ENCODE results near the gene MAST3. TPM values are rescaled to one million over a fixed set of nuclear protein-coding genes. Genes with fewer than 3 reads are reported as not detected.

Gene MAST3
- total RNA-seq, 3 donors from 2014 or later = 25.2 to 37.3 (median 34.7) TPM

- TF ChIP-seq CTCF (IDR thresholded peaks at IDR 0.05) = no peak
- no peak for ATAC-seq
- Histone ChIP-seq H3K36me3 (ENCODE audit: low read depth) (no peaks in the 10 kb centered on the region), H3K9me3 (no peaks in the 10 kb centered on the region), H3K4me3 (no peak overlapping the region), H3K4me1 (ENCODE audit: low read depth) (peaks cover 32% of the 10 kb centered on the region)
- intact Hi-C loops (cut with DNase I, micrococcal nuclease) = loop anchor here in 1 of 2 donors (10.0 kb wide), 1 partner anchor 45 kb away; no protein-coding TSS in a partner anchor
- no peak for DNase-seq
Observed at GRCh38 chr19:18159810-18160209, 62.2 kb downstream of the MAST3 start.

GRCh38 chr19:18160493-18160970 is 63.0 kb downstream of the MAST3 start:
- Histone ChIP-seq H3K9me3 (no peaks in the 10 kb centered on the region), H3K36me3 (ENCODE audit: low read depth) (no peaks in the 10 kb centered on the region), H3K4me3 (no peak overlapping the region), H3K4me1 (ENCODE audit: low read depth) (peaks cover 29% of the 10 kb centered on the region)
- intact Hi-C loops (cut with DNase I, micrococcal nuclease) = loop anchor here in 1 of 2 donors (10.0 kb wide), 1 partner anchor 46 kb away; no protein-coding TSS in a partner anchor
- ATAC-seq (no peak), DNase-seq (no peak)
- TF ChIP-seq CTCF (IDR thresholded peaks at IDR 0.05) = no peak

GRCh38 chr19:18160971-18161635 is 63.5 kb downstream of the MAST3 start:
- H3K4me1 ChIP-seq (ENCODE audit: low read depth) = peaks cover 23% of the 10 kb centered on the region
- TF ChIP-seq CTCF (IDR thresholded peaks at IDR 0.05) = peak; percentile 92
- ATAC-seq = peak; percentile 91
- peak; percentile 77 to 90 (median 80) for DNase-seq
- intact Hi-C loops (cut with DNase I, micrococcal nuclease) = loop anchor here in 1 of 2 donors (10.0 kb wide), 1 partner anchor 46 kb away; no protein-coding TSS in a partner anchor
- no peaks in the 10 kb centered on the region for H3K9me3 ChIP-seq
- peaks cover 3% of the 10 kb centered on the region for H3K36me3 ChIP-seq (ENCODE audit: low read depth)
- H3K4me3 ChIP-seq = no peak overlapping the region

- Histone ChIP-seq H3K4me1 (ENCODE audit: low read depth) (peaks cover 18% of the 10 kb centered on the region), H3K4me3 (no peak overlapping the region), H3K9me3 (no peaks in the 10 kb centered on the region), H3K36me3 (ENCODE audit: low read depth) (peaks cover 6% of the 10 kb centered on the region)
- no peak for TF ChIP-seq CTCF (IDR thresholded peaks at IDR 0.05)
- DNase-seq (peak in 1 of 3 donors; percentile 64), ATAC-seq (peak; percentile 1)
- intact Hi-C loops (cut with DNase I, micrococcal nuclease) = loop anchor here in 1 of 2 donors (10.0 kb wide), 1 partner anchor 47 kb away; no protein-coding TSS in a partner anchor
Observed at GRCh38 chr19:18161636-18162002, 64.0 kb downstream of the MAST3 start.

- no peak overlapping the region for H3K4me3 ChIP-seq
- no peak for TF ChIP-seq CTCF (IDR thresholded peaks at IDR 0.05)
- ATAC-seq = no peak
- DNase-seq = no peak
- H3K4me1 ChIP-seq (ENCODE audit: low read depth) = peaks cover 6% of the 10 kb centered on the region
- intact Hi-C loops (cut with DNase I, micrococcal nuclease) = loop anchor here in 1 of 2 donors (10.0 kb wide), 1 partner anchor 49 kb away; no protein-coding TSS in a partner anchor
- no peaks in the 10 kb centered on the region for H3K9me3 ChIP-seq
- peaks cover 6% of the 10 kb centered on the region for H3K36me3 ChIP-seq (ENCODE audit: low read depth)
Observed at GRCh38 chr19:18164072-18164471, 66.5 kb downstream of the MAST3 start.
